ENCODE data around the gene EYS. TPM values are rescaled to one million over a fixed set of nuclear protein-coding genes. Genes with fewer than 3 reads are reported as not detected.
"Not testable (repeated sequence)": the region's sequence is repeated elsewhere in the genome, so short reads cannot be mapped to it uniquely, and the experiment has no call there.

Gene EYS
- total RNA-seq, 2 experiments from 2014 or later, result not detected

DNA sequence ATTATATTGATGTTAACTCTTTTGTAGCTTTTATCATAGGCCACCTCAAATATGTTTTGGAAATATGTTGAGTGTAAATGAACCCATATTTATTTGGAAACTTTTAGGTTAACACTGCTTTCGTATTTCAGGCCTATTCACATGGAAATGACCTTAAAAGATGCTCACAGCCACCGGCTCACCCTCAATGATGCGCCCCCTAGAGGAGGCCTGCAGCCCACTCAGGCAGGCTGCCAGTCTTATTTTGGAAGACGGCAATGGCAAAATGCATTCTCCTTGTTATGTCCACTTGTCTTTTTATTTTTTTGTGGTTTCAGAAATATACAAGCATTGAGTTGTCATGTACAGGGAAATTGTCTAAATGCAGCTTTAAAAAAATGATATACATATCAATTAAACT is 1201.7 kb downstream of the EYS start:
- H3K9me3 Mint-ChIP-seq (ENCODE audit: low read depth), result peaks cover 5% of the 10 kb centered on the region
- no peaks in the 10 kb centered on the region for H3K36me3 Mint-ChIP-seq (ENCODE audit: low read depth)
- no peaks in the 10 kb centered on the region for H3K4me1 Mint-ChIP-seq
- ChIA-PET POLR2A (no interaction called here), CTCF (no interaction called here)
- intact Hi-C loops (cut with DNase I, micrococcal nuclease), result no loop called here
- DNase-seq (peak; percentile 16), ATAC-seq (no peak)
- H3K4me3 Mint-ChIP-seq, result no peak overlapping the region
- no peaks in the 10 kb centered on the region for H3K27me3 Mint-ChIP-seq
- H3K27ac Mint-ChIP-seq, result no peak overlapping the region

- Mint-ChIP-seq H3K4me3 (no peak overlapping the region), H3K4me1 (no peaks in the 10 kb centered on the region), H3K36me3 (ENCODE audit: low read depth) (no peaks in the 10 kb centered on the region), H3K9me3 (ENCODE audit: low read depth) (peaks cover 5% of the 10 kb centered on the region), H3K27ac (no peak overlapping the region), H3K27me3 (no peaks in the 10 kb centered on the region)
- ChIA-PET CTCF (no interaction called here), POLR2A (no interaction called here)
- DNase-seq (no peak), ATAC-seq (no peak)
- intact Hi-C loops (cut with DNase I, micrococcal nuclease), result no loop called here
Measured at GRCh38 chr6:64504503-64504902, 1202.5 kb downstream of the EYS start.

DNA sequence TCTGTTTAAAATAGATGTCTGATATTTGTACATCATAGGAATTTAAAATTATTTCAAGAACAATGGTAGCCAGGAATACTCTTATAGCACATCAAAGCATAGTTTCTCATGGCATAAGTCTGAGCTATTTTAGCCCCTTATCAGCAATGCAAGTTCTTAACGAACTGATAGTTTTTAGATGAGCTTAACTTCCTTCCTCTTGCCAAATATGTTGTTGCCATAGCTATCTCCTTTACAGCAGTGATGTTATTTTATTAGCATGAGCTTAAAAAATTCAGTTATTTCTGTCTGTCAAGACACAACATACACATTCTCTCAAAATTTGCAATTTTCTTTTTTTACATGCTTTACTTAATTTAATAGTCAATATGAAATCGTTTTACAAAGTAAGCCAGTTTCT is 1204.2 kb downstream of the EYS start:
- DNase-seq, result no peak
- ATAC-seq, result no peak
- peaks cover 9% of the 10 kb centered on the region for H3K9me3 Mint-ChIP-seq (ENCODE audit: low read depth)
- CTCF ChIA-PET, result interaction anchor here (0.6 kb wide), 1 partner anchor 66 kb away, joined by 4 read pairs; no protein-coding TSS in a partner anchor
- H3K4me1 Mint-ChIP-seq, result no peaks in the 10 kb centered on the region
- no peaks in the 10 kb centered on the region for H3K36me3 Mint-ChIP-seq (ENCODE audit: low read depth)
- no peak overlapping the region for H3K27ac Mint-ChIP-seq
- intact Hi-C loops (cut with DNase I, micrococcal nuclease), result no loop called here
- no peak overlapping the region for H3K4me3 Mint-ChIP-seq
- H3K27me3 Mint-ChIP-seq, result no peaks in the 10 kb centered on the region
- POLR2A ChIA-PET, result no interaction called here

DNA sequence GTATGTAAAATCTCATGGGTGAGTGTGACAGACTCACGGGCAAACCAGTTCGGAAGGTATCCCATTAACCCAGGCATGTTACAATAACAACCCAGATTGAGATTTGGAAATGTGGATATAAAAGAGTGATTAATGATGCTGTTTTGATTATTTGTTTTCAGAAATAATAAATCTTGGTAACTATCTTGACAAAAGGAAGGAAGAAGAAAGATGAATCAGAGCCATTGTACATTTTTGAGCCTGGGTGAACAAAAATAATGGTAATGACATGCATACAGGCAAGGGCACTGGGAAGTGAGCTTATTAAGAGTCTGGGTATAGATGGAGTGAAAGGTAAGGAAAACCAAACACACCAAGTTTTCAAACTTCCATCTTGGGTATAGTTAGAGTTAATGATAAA is 1209.4 kb downstream of the EYS start:
- Mint-ChIP-seq H3K9me3 (ENCODE audit: low read depth) (peaks cover 7% of the 10 kb centered on the region), H3K27me3 (no peaks in the 10 kb centered on the region), H3K4me1 (no peaks in the 10 kb centered on the region), H3K27ac (no peak overlapping the region), H3K36me3 (ENCODE audit: low read depth) (no peaks in the 10 kb centered on the region), H3K4me3 (no peak overlapping the region)
- POLR2A ChIA-PET, result no interaction called here
- no peak for DNase-seq
- CTCF ChIA-PET, result interaction anchor here (0.5 kb wide), 1 partner anchor 15 kb away, joined by 3 read pairs; no protein-coding TSS in a partner anchor
- ATAC-seq, result no peak
- intact Hi-C loops (cut with DNase I, micrococcal nuclease), result no loop called here

DNA sequence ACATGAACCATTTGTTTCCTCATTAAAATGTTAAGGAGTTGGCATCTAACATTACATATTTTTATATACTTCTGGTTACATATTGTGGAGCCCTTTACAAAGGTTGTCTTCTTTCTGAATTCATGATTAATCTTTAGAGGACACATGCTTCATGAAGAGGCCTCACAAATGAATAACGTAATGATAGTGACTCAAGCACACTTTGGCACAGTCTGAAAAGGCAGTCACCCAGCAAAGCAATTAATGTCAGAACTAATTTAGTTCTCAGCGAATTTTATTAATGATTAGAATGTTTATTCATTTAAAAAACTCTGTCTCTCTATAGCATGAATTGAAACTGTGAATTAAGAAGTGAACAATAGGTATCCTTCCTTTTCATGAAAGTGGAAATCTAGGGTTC is 1217.3 kb downstream of the EYS start:
- H3K27me3 Mint-ChIP-seq, result no peaks in the 10 kb centered on the region
- no peak overlapping the region for H3K4me3 Mint-ChIP-seq
- peaks cover 4% of the 10 kb centered on the region for H3K9me3 Mint-ChIP-seq (ENCODE audit: low read depth)
- ATAC-seq (no peak), DNase-seq (no peak)
- H3K36me3 Mint-ChIP-seq (ENCODE audit: low read depth), result no peaks in the 10 kb centered on the region
- CTCF ChIA-PET, result no interaction called here
- H3K4me1 Mint-ChIP-seq, result no peaks in the 10 kb centered on the region
- H3K27ac Mint-ChIP-seq, result no peak overlapping the region
- POLR2A ChIA-PET, result no interaction called here
- intact Hi-C loops (cut with DNase I, micrococcal nuclease), result no loop called here

DNA sequence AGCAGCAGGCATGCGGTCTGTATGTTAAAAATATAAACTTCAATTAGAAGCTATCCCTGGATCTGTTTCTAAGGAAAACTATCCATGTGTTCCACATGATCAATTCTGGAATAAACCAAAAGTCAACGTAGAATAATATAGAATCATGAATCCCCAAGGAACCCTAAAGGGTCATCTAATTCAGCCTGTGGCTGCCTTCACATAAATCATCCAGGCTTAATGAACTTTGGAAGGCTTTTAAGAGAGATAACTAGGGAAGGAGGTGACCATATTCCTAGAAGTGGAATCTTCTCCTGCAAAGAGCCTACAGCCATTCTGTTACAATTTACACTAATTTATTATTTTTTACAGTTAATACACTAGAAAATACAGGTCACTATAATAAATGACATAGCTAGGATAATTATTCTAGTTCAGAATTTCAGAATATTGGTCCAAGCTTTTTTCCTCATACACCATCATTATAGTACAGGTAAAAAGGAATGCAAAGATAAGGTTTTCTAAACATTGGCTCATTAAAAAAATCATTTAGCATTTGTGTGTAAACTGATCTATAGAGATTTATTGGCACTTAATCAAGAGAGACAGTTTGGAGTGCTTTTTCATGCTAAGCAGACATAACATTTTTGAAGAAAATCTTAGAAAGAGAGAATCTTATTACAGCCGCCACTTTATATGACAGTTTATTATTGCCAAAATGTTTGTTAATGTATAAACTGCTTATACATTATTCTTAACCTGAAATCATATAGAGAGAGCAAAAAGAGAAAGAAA is 1220.3 kb downstream of the EYS start:
- Mint-ChIP-seq H3K4me1 (no peaks in the 10 kb centered on the region), H3K27ac (no peak overlapping the region), H3K4me3 (no peak overlapping the region), H3K27me3 (no peaks in the 10 kb centered on the region), H3K9me3 (ENCODE audit: low read depth) (no peaks in the 10 kb centered on the region), H3K36me3 (ENCODE audit: low read depth) (no peaks in the 10 kb centered on the region)
- ChIA-PET CTCF (no interaction called here), POLR2A (no interaction called here)
- DNase-seq (no peak), ATAC-seq (no peak)
- intact Hi-C loops (cut with DNase I, micrococcal nuclease), result no loop called here

DNA sequence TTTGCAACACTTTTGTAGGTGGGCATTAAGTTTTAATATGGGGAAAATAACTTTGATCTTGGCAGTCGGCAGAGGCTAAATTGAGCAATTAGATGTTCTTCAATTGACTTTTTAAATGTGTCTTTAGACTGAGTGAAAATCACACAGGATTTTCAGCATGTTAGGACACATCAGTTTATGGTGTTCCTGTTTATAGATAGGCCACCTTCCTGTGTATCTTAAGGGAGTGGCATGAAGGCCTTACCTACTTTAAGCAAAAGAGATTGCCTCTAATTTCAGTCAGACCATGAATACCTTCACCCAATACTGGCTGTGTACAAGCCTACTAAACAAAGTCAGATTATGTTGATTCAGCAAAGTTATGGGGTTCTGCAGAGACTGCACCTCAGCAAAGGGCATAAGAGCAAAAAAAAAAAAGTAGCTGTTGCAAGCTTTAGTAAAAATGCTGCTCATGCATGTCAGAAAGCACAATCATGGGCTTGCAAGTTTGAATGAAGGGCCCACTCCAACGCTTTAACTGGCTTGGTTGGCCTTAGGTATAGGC is 1223.0 kb downstream of the EYS start:
- intact Hi-C loops (cut with DNase I, micrococcal nuclease), result no loop called here
- Mint-ChIP-seq H3K9me3 (ENCODE audit: low read depth) (no peaks in the 10 kb centered on the region), H3K36me3 (ENCODE audit: low read depth) (no peaks in the 10 kb centered on the region), H3K4me1 (no peaks in the 10 kb centered on the region), H3K27ac (no peak overlapping the region), H3K4me3 (no peak overlapping the region), H3K27me3 (no peaks in the 10 kb centered on the region)
- ChIA-PET CTCF (no interaction called here), POLR2A (no interaction called here)
- DNase-seq (no peak), ATAC-seq (no peak)

GRCh38 chr6:64482631-64483030 is 1224.4 kb downstream of the EYS start:
- Mint-ChIP-seq H3K4me3 (no peak overlapping the region), H3K27ac (no peak overlapping the region), H3K27me3 (no peaks in the 10 kb centered on the region), H3K4me1 (no peaks in the 10 kb centered on the region), H3K9me3 (ENCODE audit: low read depth) (no peaks in the 10 kb centered on the region), H3K36me3 (ENCODE audit: low read depth) (no peaks in the 10 kb centered on the region)
- ATAC-seq, result no peak
- intact Hi-C loops (cut with DNase I, micrococcal nuclease), result no loop called here
- ChIA-PET POLR2A (no interaction called here), CTCF (no interaction called here)
- DNase-seq, result no peak

- H3K27ac Mint-ChIP-seq, result no peak overlapping the region
- no peaks in the 10 kb centered on the region for H3K4me1 Mint-ChIP-seq
- H3K4me3 Mint-ChIP-seq, result no peak overlapping the region
- H3K27me3 Mint-ChIP-seq, result no peaks in the 10 kb centered on the region
- H3K9me3 Mint-ChIP-seq (ENCODE audit: low read depth), result peaks cover 2% of the 10 kb centered on the region
- intact Hi-C loops (cut with DNase I, micrococcal nuclease), result no loop called here
- DNase-seq, result no peak
- POLR2A ChIA-PET, result no interaction called here
- no peak for ATAC-seq
- CTCF ChIA-PET, result no interaction called here
- H3K36me3 Mint-ChIP-seq (ENCODE audit: low read depth), result no peaks in the 10 kb centered on the region
Measured at GRCh38 chr6:64479134-64479533, 1227.9 kb downstream of the EYS start.

- no peaks in the 10 kb centered on the region for H3K4me1 Mint-ChIP-seq
- DNase-seq (no peak), ATAC-seq (no peak)
- POLR2A ChIA-PET, result no interaction called here
- no peak overlapping the region for H3K27ac Mint-ChIP-seq
- no peak overlapping the region for H3K4me3 Mint-ChIP-seq
- intact Hi-C loops (cut with DNase I, micrococcal nuclease), result no loop called here
- H3K36me3 Mint-ChIP-seq (ENCODE audit: low read depth), result no peaks in the 10 kb centered on the region
- CTCF ChIA-PET, result no interaction called here
- H3K27me3 Mint-ChIP-seq, result no peaks in the 10 kb centered on the region
- peaks cover 2% of the 10 kb centered on the region for H3K9me3 Mint-ChIP-seq (ENCODE audit: low read depth)
Measured at GRCh38 chr6:64477391-64477790, 1229.6 kb downstream of the EYS start.

GRCh38 chr6:64476935-64477334 is 1230.1 kb downstream of the EYS start:
- DNase-seq, result no peak
- H3K9me3 Mint-ChIP-seq (ENCODE audit: low read depth), result peaks cover 2% of the 10 kb centered on the region
- intact Hi-C loops (cut with DNase I, micrococcal nuclease), result no loop called here
- ATAC-seq, result no peak
- POLR2A ChIA-PET, result no interaction called here
- no peak overlapping the region for H3K27ac Mint-ChIP-seq
- no peaks in the 10 kb centered on the region for H3K27me3 Mint-ChIP-seq
- H3K4me3 Mint-ChIP-seq, result no peak overlapping the region
- H3K4me1 Mint-ChIP-seq, result no peaks in the 10 kb centered on the region
- CTCF ChIA-PET, result no interaction called here
- no peaks in the 10 kb centered on the region for H3K36me3 Mint-ChIP-seq (ENCODE audit: low read depth)

DNA sequence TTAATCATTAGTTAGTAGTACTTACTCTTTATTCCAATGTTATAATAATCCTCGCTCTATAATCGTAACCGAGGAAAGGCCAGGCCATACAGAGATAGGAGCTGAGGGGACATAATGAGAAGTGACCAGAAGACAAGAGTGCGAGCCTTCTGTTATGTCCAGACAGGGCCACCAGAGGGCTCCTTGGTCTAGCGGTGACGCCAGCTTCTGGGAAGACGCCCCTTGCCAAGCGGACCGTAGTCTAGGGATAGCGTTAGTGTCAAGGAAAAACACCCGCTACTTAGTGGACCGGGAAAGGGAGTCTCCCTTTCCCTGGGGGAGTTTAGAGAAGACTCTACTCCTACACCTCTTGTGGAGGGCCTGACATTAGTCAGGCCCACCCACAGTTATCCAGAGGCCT is 1237.6 kb downstream of the EYS start:
- DNase-seq; H3K36me3 Mint-ChIP-seq (ENCODE audit: low read depth); CTCF ChIA-PET; H3K27me3 Mint-ChIP-seq; POLR2A ChIA-PET; H3K27ac Mint-ChIP-seq; H3K4me1 Mint-ChIP-seq; intact Hi-C loops (cut with DNase I, micrococcal nuclease); H3K4me3 Mint-ChIP-seq; ATAC-seq: not testable (repeated sequence)
- peaks cover 27% of the 10 kb centered on the region for H3K9me3 Mint-ChIP-seq (ENCODE audit: low read depth)
